ENCODE measurements around the gene SUV39H1.

- TF ChIP-seq CTCF (IDR thresholded peaks at IDR 0.05): no peak
- no peak for TF ChIP-seq EZH2 (IDR thresholded peaks at IDR 0.05; ENCODE audit: borderline replicate concordance, insufficient read depth, low read depth, low read length, poor library complexity, severe bottlenecking)
Measured at GRCh38 chrX:48700246-48700645, 3.7 kb downstream of the SUV39H1 start.
